Kidney (tissue), 22 donors: ENCODE measurements around the gene GRXCR1. TPM values are rescaled to one million over a fixed set of nuclear protein-coding genes. Genes with fewer than 3 reads are reported as not detected.
A peak's percentile ranks its signal among the peaks of the same experiment; 100 is the strongest.

Source experiments
- DNase-seq, 5 donors: peaks; one replicate each; pipeline ENCODE4 v3.0.0-alpha.2; 2013 to 2020
- FAIRE-seq: peaks from 2 replicates; lab custom pipeline; 2012; peaks lifted over from hg19 to GRCh38; lab: Jason Lieb, UNC
- H3K27ac ChIP-seq, 2 donors: one replicate each; pipeline ENCODE4 v1.7.0; 2013; ENCODE audit warnings: low read depth in 2 of 2, low read length in 2 of 2, inconsistent platforms in 1 of 2
- H3K27me3 ChIP-seq: one replicate; pipeline ENCODE4 v1.7.1; 2013; ENCODE audit warnings: low read length, inconsistent platforms; ENCODE audit not compliant: control insufficient read depth, insufficient read depth
- H3K36me3 ChIP-seq, 3 donors: one replicate each; pipeline versions ENCODE4 v1.7.0 to v1.7.1; 2013; ENCODE audit warnings: low read length in 3 of 3, control low read depth in 1 of 3, inconsistent platforms in 1 of 3; ENCODE audit not compliant: insufficient read depth in 3 of 3, control insufficient read depth in 2 of 3
- H3K4me1 ChIP-seq, 3 donors: one replicate each; pipeline versions ENCODE4 v1.7.0 to v1.7.1; 2013; ENCODE audit warnings: low read length in 3 of 3, inconsistent platforms in 1 of 3, low read depth in 1 of 3; ENCODE audit not compliant: control insufficient read depth in 2 of 3, insufficient read depth in 2 of 3
- H3K4me3 ChIP-seq, 3 donors: one replicate each; pipeline versions ENCODE4 v1.7.0 to v1.8.1; 2013; ENCODE audit warnings: low read length in 3 of 3, control low read depth in 1 of 3, inconsistent platforms in 1 of 3
- H3K9ac ChIP-seq, 3 donors: one replicate each; pipeline versions ENCODE4 v1.7.0 to v1.7.1; 2013; ENCODE audit warnings: low read length in 3 of 3, control low read depth in 1 of 3, inconsistent platforms in 1 of 3
- H3K9me3 ChIP-seq, 3 donors: one replicate each; pipeline versions ENCODE4 v1.7.0 to v1.7.1; 2013; ENCODE audit warnings: low read length in 3 of 3, control low read depth in 1 of 3, inconsistent platforms in 1 of 3; ENCODE audit not compliant: control insufficient read depth in 2 of 3, insufficient read depth in 1 of 3
- intact Hi-C: fragments of 100-400 bp; cut with DNase I; formaldehyde crosslinking; loops from one replicate; pipeline ENCODE4 v1.11.1; 2022
- long read RNA-seq, 10 donors: library from polyadenylated mRNA in 1 of 10; unstranded in 1 of 10; transcript quantifications; one replicate each; pipeline ENCODE4 v2.0.0 and lab custom pipeline, GENCODE V29; 2021 to 2026
- polyA plus RNA-seq: library from polyadenylated mRNA; stranded (reverse); fragments of 350-450 nt; fragmentation: Illumina TruSeq; extraction: RNeasy Lipid Tissue Mini Kit (QIAGEN cat#74804); gene quantifications from one replicate; pipeline ENCODE4 v1.2.3, GENCODE V29; 2014; ENCODE audit warnings: low read depth, low replicate concordance; ENCODE audit not compliant: insufficient read depth
- total RNA-seq: library from RNA; stranded (reverse); fragmentation: NEBNext Ultra II Directional; extraction: Animal tissue kit (Norgen Biotek cat#: 25700); gene quantifications from one replicate; pipeline ENCODE4 v1.2.1, GENCODE V29; 2021
- TF ChIP-seq, protein P1 (sequence below): IDR thresholded peaks from 3 replicates; pipeline ENCODE4 v1.5.1; 2012; ENCODE audit warnings: mild to moderate bottlenecking, moderate library complexity, borderline replicate concordance; ENCODE audit not compliant: insufficient read depth; ENCODE audit errors: extremely low read depth
- donor health status: control.
- donor health status: control.
- donor health status: control.
- donor health status: control.
- donor health status: control.
- donor health status: DM: yes; HTN: yes; CAD: no.
- donor health status: Normal renal cell carcinoma (clear cell type).

The GRXCR1 gene
- total RNA-seq (not detected), polyA plus RNA-seq (not detected)
- long read RNA-seq, donor 1, result 0 reads
- long read RNA-seq, donor 2, result 0 reads
- long read RNA-seq, donor 3, result 0 reads
- long read RNA-seq, donor 4, result 0 reads
- long read RNA-seq, donor 5, result 0 reads
- long read RNA-seq, donor 6, result 0 reads
- long read RNA-seq, donor 7, result 0 reads
- long read RNA-seq, donor 8, result 0 reads
- long read RNA-seq, donor 9, result 0 reads
- long read RNA-seq, donor 10, result 0 reads

- Histone ChIP-seq H3K9me3 (no peaks in the 10 kb centered on the region), H3K4me1 (no peaks in the 10 kb centered on the region), H3K27me3 (no peaks in the 10 kb centered on the region), H3K27ac (no peak within 1 kb of the TSS), H3K9ac (no peak within 1 kb of the TSS), H3K36me3 (no peaks in the 10 kb centered on the region), H3K4me3 (no peak within 1 kb of the TSS)
- intact Hi-C loops, result no loop called here
- DNase-seq (no peak), FAIRE-seq (no peak)
- TF ChIP-seq, protein P1, sequence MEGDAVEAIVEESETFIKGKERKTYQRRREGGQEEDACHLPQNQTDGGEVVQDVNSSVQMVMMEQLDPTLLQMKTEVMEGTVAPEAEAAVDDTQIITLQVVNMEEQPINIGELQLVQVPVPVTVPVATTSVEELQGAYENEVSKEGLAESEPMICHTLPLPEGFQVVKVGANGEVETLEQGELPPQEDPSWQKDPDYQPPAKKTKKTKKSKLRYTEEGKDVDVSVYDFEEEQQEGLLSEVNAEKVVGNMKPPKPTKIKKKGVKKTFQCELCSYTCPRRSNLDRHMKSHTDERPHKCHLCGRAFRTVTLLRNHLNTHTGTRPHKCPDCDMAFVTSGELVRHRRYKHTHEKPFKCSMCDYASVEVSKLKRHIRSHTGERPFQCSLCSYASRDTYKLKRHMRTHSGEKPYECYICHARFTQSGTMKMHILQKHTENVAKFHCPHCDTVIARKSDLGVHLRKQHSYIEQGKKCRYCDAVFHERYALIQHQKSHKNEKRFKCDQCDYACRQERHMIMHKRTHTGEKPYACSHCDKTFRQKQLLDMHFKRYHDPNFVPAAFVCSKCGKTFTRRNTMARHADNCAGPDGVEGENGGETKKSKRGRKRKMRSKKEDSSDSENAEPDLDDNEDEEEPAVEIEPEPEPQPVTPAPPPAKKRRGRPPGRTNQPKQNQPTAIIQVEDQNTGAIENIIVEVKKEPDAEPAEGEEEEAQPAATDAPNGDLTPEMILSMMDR, result no peak
Measured at GRCh38 chr4:42892413-42892812, at the start of gene GRXCR1. Gene GRXCR1, plus strand, starts transcription at chr4:42892713. Its CDS starts 554 bp downstream, at chr4:42893267.

- TF ChIP-seq, protein P1, result no peak
- DNase-seq (no peak), FAIRE-seq (no peak)
- Histone ChIP-seq H3K4me1 (no peaks in the 10 kb centered on the region), H3K36me3 (no peaks in the 10 kb centered on the region), H3K4me3 (no peak overlapping the region), H3K9ac (no peak overlapping the region), H3K9me3 (no peaks in the 10 kb centered on the region), H3K27me3 (no peaks in the 10 kb centered on the region), H3K27ac (no peak overlapping the region)
- intact Hi-C loops, result no loop called here
Measured at GRCh38 chr4:42843694-42844093, 48.8 kb upstream of the GRXCR1 start.

DNA sequence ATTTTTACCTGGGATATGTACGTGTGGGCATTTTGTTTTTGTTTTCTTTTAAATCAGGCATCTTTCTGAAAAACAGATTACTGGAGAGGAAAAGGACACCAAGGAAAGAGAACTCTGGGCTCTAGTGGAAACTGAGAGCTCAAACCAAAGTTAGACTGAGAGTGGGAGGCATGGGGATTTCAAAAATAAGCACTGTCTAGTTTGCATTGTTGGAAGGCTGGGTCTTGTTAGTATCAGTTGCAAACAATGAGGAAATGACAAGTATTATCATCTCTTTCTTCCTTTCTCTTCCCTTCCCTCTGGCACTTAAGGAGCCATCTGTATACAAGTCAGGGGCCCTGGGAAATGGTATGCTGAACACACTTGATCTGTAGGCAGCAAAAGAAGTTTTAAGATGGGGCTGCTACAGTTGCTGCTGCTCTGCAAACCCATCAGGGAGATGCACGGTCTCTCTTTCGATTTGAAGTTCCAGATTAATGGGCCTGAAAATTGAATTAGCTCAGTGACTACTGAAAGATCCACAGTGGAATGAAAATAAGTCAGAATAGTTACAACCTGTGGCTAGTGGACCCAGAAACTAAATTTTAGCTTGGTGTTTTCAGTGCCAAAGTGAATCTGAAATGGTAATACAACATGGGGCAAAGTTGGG, 48.0 kb upstream of the GRXCR1 start:
- Histone ChIP-seq H3K4me3 (no peak overlapping the region), H3K27ac (no peak overlapping the region), H3K9me3 (no peaks in the 10 kb centered on the region), H3K36me3 (no peaks in the 10 kb centered on the region), H3K4me1 (no peaks in the 10 kb centered on the region), H3K27me3 (no peaks in the 10 kb centered on the region), H3K9ac (no peak overlapping the region)
- FAIRE-seq, result no peak
- TF ChIP-seq, protein P1, result no peak
- intact Hi-C loops, result no loop called here
- peak in 2 of 5 donors; percentile 28 to 30 for DNase-seq
